GM23338 (cell line): ENCODE measurements around the gene CST9. TPM values are rescaled to one million over a fixed set of nuclear protein-coding genes. Genes with fewer than 3 reads are reported as not detected.

Experiments
- ATAC-seq: fragments of 200-7000 bp; cut with Tn5 transposase; 3 replicates; pipeline ENCODE4 v1.9.1; 2020
- DNase-seq: peaks from one replicate; pipeline ENCODE4 v3.0.0-alpha.2; 2015; ENCODE audit warnings: low spot score
- H2AFZ ChIP-seq: fragments of 200-600 bp; sonication (generic); 2 replicates; pipeline ENCODE4 v1.8.0; 2016; ENCODE audit warnings: antibody characterized with exemption, mild to moderate bottlenecking, moderate library complexity
- H3F3A ChIP-seq: fragments of 200-600 bp; sonication (generic); replicated peaks from 2 replicates; pipeline ENCODE4 v1.8.0; 2017; ENCODE audit warnings: antibody characterized with exemption, mixed run types, low read depth
- H3K27ac ChIP-seq: fragments of 200-600 bp; sonication (generic); 2 replicates; pipeline ENCODE4 v1.6.1; 2016; ENCODE audit warnings: low read depth
- H3K27me3 ChIP-seq: fragments of 200-600 bp; sonication (generic); 2 replicates; pipeline ENCODE4 v1.8.0; 2016; ENCODE audit warnings: mild to moderate bottlenecking, mixed run types, moderate library complexity; ENCODE audit not compliant: insufficient read depth
- H3K36me3 ChIP-seq: fragments of 200-600 bp; sonication (generic); 2 replicates; pipeline ENCODE4 v1.8.0; 2016; ENCODE audit warnings: mild to moderate bottlenecking; ENCODE audit not compliant: insufficient read depth
- H3K4me1 ChIP-seq: fragments of 200-600 bp; sonication (generic); 2 replicates; pipeline ENCODE4 v1.8.0; 2016; ENCODE audit warnings: mild to moderate bottlenecking, moderate library complexity; ENCODE audit not compliant: insufficient read depth
- H3K4me2 ChIP-seq: fragments of 200-600 bp; sonication (generic); 2 replicates; pipeline ENCODE4 v1.7.1; 2017; ENCODE audit warnings: mixed run types
- H3K4me3 ChIP-seq: fragments of 200-600 bp; sonication (generic); 2 replicates; pipeline ENCODE4 v1.6.1; 2016; ENCODE audit warnings: mixed run types
- H3K79me2 ChIP-seq: fragments of 200-600 bp; sonication (generic); replicated peaks from 2 replicates; pipeline ENCODE4 v1.8.0; 2017; ENCODE audit warnings: mild to moderate bottlenecking; ENCODE audit not compliant: insufficient read depth
- H3K9me2 ChIP-seq: fragments of 200-600 bp; sonication (generic); 2 replicates; pipeline ENCODE4 v1.8.0; 2017; ENCODE audit not compliant: insufficient read depth
- H4K20me1 ChIP-seq: fragments of 200-600 bp; sonication (generic); replicated peaks from 2 replicates; pipeline ENCODE4 v1.8.0; 2017; ENCODE audit warnings: mild to moderate bottlenecking; ENCODE audit not compliant: insufficient read depth
- H3K27ac Mint-ChIP-seq: 2 replicates; pipeline ENCODE4 v1.8.0; 2020; ENCODE audit warnings: inconsistent platforms, mild to moderate bottlenecking, moderate library complexity, mixed read lengths
- H3K27me3 Mint-ChIP-seq: 3 replicates; pipeline ENCODE4 v1.8.0; 2022; ENCODE audit warnings: low read depth, mild to moderate bottlenecking, moderate library complexity, mixed read lengths, inconsistent platforms; ENCODE audit not compliant: insufficient read depth, poor library complexity
- H3K36me3 Mint-ChIP-seq: 3 replicates; pipeline ENCODE4 v1.8.0; 2021; ENCODE audit warnings: low read depth, mild to moderate bottlenecking, inconsistent platforms, moderate library complexity, mixed read lengths
- H3K4me1 Mint-ChIP-seq: 3 replicates; pipeline ENCODE4 v1.8.0; 2020; ENCODE audit warnings: mild to moderate bottlenecking, inconsistent platforms, mixed read lengths
- H3K4me3 Mint-ChIP-seq: 3 replicates; pipeline ENCODE4 v1.8.0; 2021; ENCODE audit warnings: moderate library complexity, mild to moderate bottlenecking, inconsistent platforms, mixed read lengths
- H3K9me3 Mint-ChIP-seq: 3 replicates; pipeline ENCODE4 v1.8.0; 2020; ENCODE audit warnings: moderate library complexity, mild to moderate bottlenecking, inconsistent platforms, mixed read lengths
- EZH2 ChIP-seq: fragments of 200-600 bp; sonication (generic); IDR thresholded peaks from one replicate; pipeline ENCODE4 v1.8.0; 2017; ENCODE audit warnings: antibody characterized with exemption, mild to moderate bottlenecking, low read depth; ENCODE audit not compliant: unreplicated experiment
- JUNB ChIP-seq: IDR thresholded peaks from one replicate; pipeline ENCODE4 v1.6.1; 2016; ENCODE audit warnings: antibody characterized with exemption; ENCODE audit not compliant: unreplicated experiment
- NANOG ChIP-seq: IDR thresholded peaks from 2 replicates; pipeline ENCODE4 v1.6.1; 2016; ENCODE audit warnings: antibody characterized with exemption, borderline replicate concordance
- STAT1 ChIP-seq: IDR thresholded peaks from one replicate; pipeline ENCODE4 v1.6.1; 2016; ENCODE audit warnings: antibody characterized with exemption; ENCODE audit not compliant: unreplicated experiment
- ZNF331 ChIP-seq: fragments of 250-450 bp; sonication (Bioruptor Pico); IDR thresholded peaks from 2 replicates; pipeline ENCODE4 v1.5.0; 2020; ENCODE audit warnings: low read depth, mild to moderate bottlenecking, moderate library complexity
- polyA plus RNA-seq: library from polyadenylated mRNA; unstranded; fragments of >200 nt; fragmentation: Nextera tagmentation; extraction: Ambion mirVana; gene quantifications from 2 replicates; pipeline ENCODE4 v1.2.1, GENCODE V29; 2016
- total RNA-seq: library from RNA; depleted of rRNA; stranded (reverse); fragments of >200 nt; shearing (Covaris generic); gene quantifications from 2 replicates; pipeline ENCODE4 v1.2.3, GENCODE V29; 2014
- TF ChIP-seq, protein P1 (sequence below): IDR thresholded peaks from one replicate; pipeline ENCODE4 v1.6.1; 2018; ENCODE audit warnings: antibody characterized with exemption; ENCODE audit not compliant: unreplicated experiment
- TF ChIP-seq, protein P2 (sequence below), 2 experiments: fragments of 200-600 bp in 1 of 2; sonication (generic) in 1 of 2; conservative IDR thresholded peaks; 2 replicates each; pipeline versions ENCODE4 v1.5.1 to v1.6.1; 2016 to 2017; ENCODE audit warnings: antibody characterized with exemption in 2 of 2, low read depth in 2 of 2, mild to moderate bottlenecking in 2 of 2, moderate library complexity in 1 of 2

Gene CST9
- total and polyA plus RNA-seq, 2 experiments from 2014 or later = not detected

DNA sequence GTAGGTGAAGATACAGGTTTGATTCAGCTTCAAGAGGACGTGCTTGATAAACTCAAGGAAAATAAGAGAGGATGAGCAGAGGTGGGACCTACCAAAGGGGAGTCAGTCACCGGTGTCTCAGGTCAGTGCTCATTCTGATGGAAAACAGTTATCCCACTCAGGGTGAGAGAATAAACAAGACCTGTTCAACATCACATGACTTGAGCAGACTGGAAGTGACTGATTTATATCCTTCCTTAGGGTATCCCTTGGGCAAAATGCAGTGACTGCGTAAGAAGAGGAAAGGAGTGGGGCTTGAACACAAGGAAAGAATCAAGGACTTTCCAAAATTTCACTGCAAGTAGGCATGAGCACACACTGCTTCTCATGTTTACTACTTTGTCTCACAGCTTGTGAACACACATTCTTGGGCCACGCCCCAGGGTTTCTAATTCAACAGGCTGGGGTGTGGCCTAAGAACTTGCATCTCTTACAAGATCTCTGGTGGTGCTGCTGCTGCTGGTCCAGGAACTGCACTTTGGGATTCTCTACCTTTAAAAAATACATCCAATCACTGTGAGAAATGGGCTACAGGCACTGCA lies 20.4 kb upstream of the CST9 start:
- no peaks in the 10 kb centered on the region for H3K27me3 ChIP-seq
- TF ChIP-seq ZNF331 (CRISPR knock-in tag) = no peak
- no peak for TF ChIP-seq STAT1
- TF ChIP-seq JUNB = no peak
- TF ChIP-seq, protein P1, sequence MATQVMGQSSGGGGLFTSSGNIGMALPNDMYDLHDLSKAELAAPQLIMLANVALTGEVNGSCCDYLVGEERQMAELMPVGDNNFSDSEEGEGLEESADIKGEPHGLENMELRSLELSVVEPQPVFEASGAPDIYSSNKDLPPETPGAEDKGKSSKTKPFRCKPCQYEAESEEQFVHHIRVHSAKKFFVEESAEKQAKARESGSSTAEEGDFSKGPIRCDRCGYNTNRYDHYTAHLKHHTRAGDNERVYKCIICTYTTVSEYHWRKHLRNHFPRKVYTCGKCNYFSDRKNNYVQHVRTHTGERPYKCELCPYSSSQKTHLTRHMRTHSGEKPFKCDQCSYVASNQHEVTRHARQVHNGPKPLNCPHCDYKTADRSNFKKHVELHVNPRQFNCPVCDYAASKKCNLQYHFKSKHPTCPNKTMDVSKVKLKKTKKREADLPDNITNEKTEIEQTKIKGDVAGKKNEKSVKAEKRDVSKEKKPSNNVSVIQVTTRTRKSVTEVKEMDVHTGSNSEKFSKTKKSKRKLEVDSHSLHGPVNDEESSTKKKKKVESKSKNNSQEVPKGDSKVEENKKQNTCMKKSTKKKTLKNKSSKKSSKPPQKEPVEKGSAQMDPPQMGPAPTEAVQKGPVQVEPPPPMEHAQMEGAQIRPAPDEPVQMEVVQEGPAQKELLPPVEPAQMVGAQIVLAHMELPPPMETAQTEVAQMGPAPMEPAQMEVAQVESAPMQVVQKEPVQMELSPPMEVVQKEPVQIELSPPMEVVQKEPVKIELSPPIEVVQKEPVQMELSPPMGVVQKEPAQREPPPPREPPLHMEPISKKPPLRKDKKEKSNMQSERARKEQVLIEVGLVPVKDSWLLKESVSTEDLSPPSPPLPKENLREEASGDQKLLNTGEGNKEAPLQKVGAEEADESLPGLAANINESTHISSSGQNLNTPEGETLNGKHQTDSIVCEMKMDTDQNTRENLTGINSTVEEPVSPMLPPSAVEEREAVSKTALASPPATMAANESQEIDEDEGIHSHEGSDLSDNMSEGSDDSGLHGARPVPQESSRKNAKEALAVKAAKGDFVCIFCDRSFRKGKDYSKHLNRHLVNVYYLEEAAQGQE = no peak
- TF ChIP-seq EZH2 = no peak
- Mint-ChIP-seq H3K9me3 (no peaks in the 10 kb centered on the region; the same call in 2 of the 3 replicates), H3K36me3 (no peaks in the 10 kb centered on the region), H3K27ac (no peak overlapping the region), H3K4me1 (peaks cover 15% of the 10 kb centered on the region), H3K4me3 (no peak overlapping the region), H3K27me3 (peaks cover 2% of the 10 kb centered on the region)
- H3K4me3 ChIP-seq = no peak overlapping the region
- ATAC-seq (no peak; the same call in 2 of the 3 replicates), DNase-seq (no peak)
- no peak overlapping the region for H3K4me2 ChIP-seq
- H3K4me1 ChIP-seq = peaks cover 15% of the 10 kb centered on the region; the same call in 1 of the 2 replicates
- no peak overlapping the region for H3K27ac ChIP-seq
- H3F3A ChIP-seq = no peaks in the 10 kb centered on the region
- H3K9me2 ChIP-seq = peaks cover 6% of the 10 kb centered on the region; the same call in 1 of the 2 replicates
- H2AFZ ChIP-seq = peak overlapping the region; percentile 47; the same call in 1 of the 2 replicates
- H4K20me1 ChIP-seq = no peaks in the 10 kb centered on the region
- no peaks in the 10 kb centered on the region for H3K36me3 ChIP-seq
- no peaks in the 10 kb centered on the region for H3K79me2 ChIP-seq

DNA sequence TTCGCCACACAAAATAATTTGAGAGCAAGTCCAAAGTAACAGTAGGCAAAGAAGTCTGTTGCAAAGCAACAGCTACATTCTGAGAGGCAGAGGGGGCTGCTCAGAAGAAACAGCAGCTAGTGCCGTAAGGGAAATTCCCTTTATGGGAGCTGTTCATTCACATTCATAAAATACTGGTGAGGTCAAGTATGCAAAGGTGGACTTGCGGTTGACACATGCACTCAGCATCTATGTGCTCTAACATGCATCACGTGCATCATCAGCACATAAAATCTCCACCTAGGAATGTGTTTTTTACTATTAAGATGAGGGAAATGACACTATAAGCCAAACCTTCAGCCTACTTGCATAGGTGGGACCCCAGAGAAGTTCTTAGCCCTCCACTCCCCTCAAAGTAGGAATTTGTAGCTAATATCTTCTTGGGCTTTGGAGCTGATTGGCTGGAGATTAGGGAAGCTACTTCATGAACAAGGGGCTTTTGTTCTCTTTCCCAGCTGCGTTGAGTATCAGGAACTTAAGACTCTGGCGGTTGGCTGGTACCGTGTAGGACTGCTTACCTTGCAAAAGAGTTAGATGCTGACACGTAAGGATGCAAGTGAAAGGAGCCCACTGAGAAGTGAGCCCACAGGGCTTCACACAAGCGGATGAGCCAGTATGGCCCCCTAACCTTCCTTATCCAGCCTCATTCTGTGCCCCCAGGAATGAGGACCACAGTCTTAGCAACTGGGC lies 19.7 kb upstream of the CST9 start:
- DNase-seq = no peak
- Histone ChIP-seq H4K20me1 (no peaks in the 10 kb centered on the region), H3K9me2 (peaks cover 5% of the 10 kb centered on the region; the same call in 1 of the 2 replicates), H3F3A (no peaks in the 10 kb centered on the region), H2AFZ (peak overlapping the region; percentile 47), H3K4me1 (peaks cover 15% of the 10 kb centered on the region; the same call in 1 of the 2 replicates), H3K4me3 (no peak overlapping the region), H3K4me2 (no peak overlapping the region), H3K79me2 (no peaks in the 10 kb centered on the region), H3K27me3 (no peaks in the 10 kb centered on the region), H3K36me3 (no peaks in the 10 kb centered on the region), H3K27ac (no peak overlapping the region)
- Mint-ChIP-seq H3K27ac (no peak overlapping the region), H3K9me3 (no peaks in the 10 kb centered on the region; the same call in 2 of the 3 replicates), H3K4me3 (no peak overlapping the region), H3K27me3 (peaks cover 2% of the 10 kb centered on the region), H3K36me3 (no peaks in the 10 kb centered on the region), H3K4me1 (peaks cover 16% of the 10 kb centered on the region)
- TF ChIP-seq, protein P2, sequence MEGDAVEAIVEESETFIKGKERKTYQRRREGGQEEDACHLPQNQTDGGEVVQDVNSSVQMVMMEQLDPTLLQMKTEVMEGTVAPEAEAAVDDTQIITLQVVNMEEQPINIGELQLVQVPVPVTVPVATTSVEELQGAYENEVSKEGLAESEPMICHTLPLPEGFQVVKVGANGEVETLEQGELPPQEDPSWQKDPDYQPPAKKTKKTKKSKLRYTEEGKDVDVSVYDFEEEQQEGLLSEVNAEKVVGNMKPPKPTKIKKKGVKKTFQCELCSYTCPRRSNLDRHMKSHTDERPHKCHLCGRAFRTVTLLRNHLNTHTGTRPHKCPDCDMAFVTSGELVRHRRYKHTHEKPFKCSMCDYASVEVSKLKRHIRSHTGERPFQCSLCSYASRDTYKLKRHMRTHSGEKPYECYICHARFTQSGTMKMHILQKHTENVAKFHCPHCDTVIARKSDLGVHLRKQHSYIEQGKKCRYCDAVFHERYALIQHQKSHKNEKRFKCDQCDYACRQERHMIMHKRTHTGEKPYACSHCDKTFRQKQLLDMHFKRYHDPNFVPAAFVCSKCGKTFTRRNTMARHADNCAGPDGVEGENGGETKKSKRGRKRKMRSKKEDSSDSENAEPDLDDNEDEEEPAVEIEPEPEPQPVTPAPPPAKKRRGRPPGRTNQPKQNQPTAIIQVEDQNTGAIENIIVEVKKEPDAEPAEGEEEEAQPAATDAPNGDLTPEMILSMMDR (conservative IDR thresholded peaks at IDR 0.05; ENCODE audit: low read depth in 2 of 2) = no peak
- TF ChIP-seq STAT1 = no peak
- TF ChIP-seq NANOG = no peak
- ATAC-seq = no peak
